CD4-positive, alpha-beta T cell (primary cell): ENCODE measurements around the gene MEF2A. TPM values are rescaled to one million over a fixed set of nuclear protein-coding genes. Genes with fewer than 3 reads are reported as not detected.

Experiments used
- ATAC-seq: fragments of 200-7000 bp; cut with Tn5 transposase; one replicate; pipeline ENCODE4 v1.10.0; 2022; ENCODE audit warnings: mild to moderate bottlenecking; ENCODE audit not compliant: poor library complexity
- CTCF ChIA-PET: fragments of 350-600 bp; sonication (Branson Sonifier 250); formaldehyde crosslinking; loops from one replicate; lab custom pipeline; 2021; ENCODE audit warnings: antibody characterized with exemption, inconsistent platforms; lab: Charles Lee
- POLR2A ChIA-PET: fragments of 350-600 bp; sonication (Branson Sonifier 250); formaldehyde crosslinking; loops from one replicate; lab custom pipeline; 2021; ENCODE audit warnings: antibody characterized with exemption, inconsistent platforms; lab: Charles Lee
- DNase-seq, 14 experiments: peaks; one replicate each; pipeline ENCODE4 v3.0.0-alpha.2; 2013 to 2020; ENCODE audit warnings: mixed read lengths in 2 of 14
- H3K27ac ChIP-seq, 2 donors: one replicate each; pipeline versions ENCODE4 v1.5.1 to v1.7.0; 2013; ENCODE audit warnings: low read length in 2 of 2, low read depth in 1 of 2, mild to moderate bottlenecking in 1 of 2
- H3K27me3 ChIP-seq, 2 experiments: 1 replicate in 1 of 2; 2 replicates in 1 of 2; pipeline versions ENCODE4 v1.6.1 to v1.7.0; 2013; ENCODE audit warnings: low read length in 2 of 2, control low read depth in 1 of 2, mild to moderate bottlenecking in 1 of 2, moderate library complexity in 1 of 2; ENCODE audit not compliant: insufficient read depth in 2 of 2, control insufficient read depth in 1 of 2
- H3K36me3 ChIP-seq: one replicate; pipeline ENCODE4 v1.6.1; 2013; ENCODE audit warnings: low read length, control low read depth; ENCODE audit not compliant: insufficient read depth
- H3K4me1 ChIP-seq: one replicate; pipeline ENCODE4 v1.6.1; 2013; ENCODE audit warnings: low read length, control low read depth; ENCODE audit not compliant: insufficient read depth
- H3K4me3 ChIP-seq: one replicate; pipeline ENCODE4 v1.5.1; 2013; ENCODE audit warnings: mild to moderate bottlenecking, low read length, moderate library complexity
- H3K9me3 ChIP-seq, 2 experiments: 1 replicate in 1 of 2; 2 replicates in 1 of 2; pipeline versions ENCODE4 v1.6.1 to v1.7.0; 2013; ENCODE audit warnings: low read length in 2 of 2, mild to moderate bottlenecking in 2 of 2, control low read depth in 1 of 2, moderate library complexity in 1 of 2; ENCODE audit not compliant: control insufficient read depth in 1 of 2, insufficient read depth in 1 of 2
- H3K27ac Mint-ChIP-seq: one replicate; pipeline ENCODE4 v1.8.0; 2020; ENCODE audit warnings: mixed read lengths
- H3K27me3 Mint-ChIP-seq: one replicate; pipeline ENCODE4 v1.8.0; 2021; ENCODE audit warnings: mixed read lengths
- H3K36me3 Mint-ChIP-seq: one replicate; pipeline ENCODE4 v1.8.0; 2021; ENCODE audit warnings: low read depth, mixed read lengths
- H3K4me1 Mint-ChIP-seq: one replicate; pipeline ENCODE4 v1.8.0; 2021; ENCODE audit warnings: low read depth, mixed read lengths
- H3K4me3 Mint-ChIP-seq: one replicate; pipeline ENCODE4 v1.8.0; 2020; ENCODE audit warnings: mild to moderate bottlenecking, mixed read lengths
- H3K9me3 Mint-ChIP-seq: one replicate; pipeline ENCODE4 v1.8.0; 2020; ENCODE audit warnings: mixed read lengths
- CTCF ChIP-seq: fragments of 200-600 bp; IDR thresholded peaks from one replicate; pipeline ENCODE4 v1.8.0; 2022; ENCODE audit warnings: antibody characterized with exemption, mild to moderate bottlenecking
- intact Hi-C, 2 experiments: fragments of 100-400 bp; cut with DNase I in 1 of 2; cut with micrococcal nuclease in 1 of 2; formaldehyde crosslinking; loops; one replicate each; pipeline versions ENCODE4 v1.15.1 to v1.9.0; 2023 to 2025; cut with DNase I, micrococcal nuclease
- total RNA-seq, 174 experiments: library from RNA in 2 of 174; stranded (reverse) in 2 of 174; gene quantifications; one replicate each; pipeline ENCODE4 v1.2.3 and lab custom pipeline; 2021 to 2026

Gene MEF2A
- total RNA-seq, 2 experiments from 2014 or later: 23.2 to 24.9 TPM

- Mint-ChIP-seq H3K4me3 (no peak overlapping the region), H3K36me3 (no peaks in the 10 kb centered on the region), H3K4me1 (peaks cover 13% of the 10 kb centered on the region), H3K27ac (no peak overlapping the region), H3K27me3 (no peaks in the 10 kb centered on the region), H3K9me3 (no peaks in the 10 kb centered on the region)
- ATAC-seq (no peak), DNase-seq (no peak)
- ChIA-PET CTCF (no interaction called here), POLR2A (no interaction called here)
- no peak overlapping the region for H3K27ac ChIP-seq
- TF ChIP-seq CTCF: no peak
- H3K27me3 ChIP-seq: no peaks in the 10 kb centered on the region
- H3K36me3 ChIP-seq: no peaks in the 10 kb centered on the region
- intact Hi-C loops: no loop called here
- peaks cover 8% of the 10 kb centered on the region for H3K4me1 ChIP-seq
- no peaks in the 10 kb centered on the region for H3K9me3 ChIP-seq
- H3K4me3 ChIP-seq: no peak overlapping the region
These were observed 7.7 kb upstream of the MEF2A start for GRCh38 chr15:99558084-99558483.

- Histone ChIP-seq H3K4me1 (peaks cover 8% of the 10 kb centered on the region), H3K4me3 (no peak overlapping the region), H3K27me3 (no peaks in the 10 kb centered on the region), H3K27ac (no peak overlapping the region), H3K9me3 (no peaks in the 10 kb centered on the region), H3K36me3 (no peaks in the 10 kb centered on the region)
- TF ChIP-seq CTCF: no peak
- CTCF ChIA-PET: no interaction called here
- Mint-ChIP-seq H3K9me3 (no peaks in the 10 kb centered on the region), H3K36me3 (no peaks in the 10 kb centered on the region), H3K4me1 (peaks cover 18% of the 10 kb centered on the region), H3K27ac (no peak overlapping the region), H3K27me3 (no peaks in the 10 kb centered on the region), H3K4me3 (no peak overlapping the region)
- POLR2A ChIA-PET: no interaction called here
- ATAC-seq (no peak), DNase-seq (no peak)
- intact Hi-C loops: no loop called here
These were observed 7.2 kb upstream of the MEF2A start for GRCh38 chr15:99558571-99558970.

- Histone ChIP-seq H3K27ac (no peak overlapping the region), H3K4me1 (peaks cover 18% of the 10 kb centered on the region), H3K9me3 (no peaks in the 10 kb centered on the region), H3K36me3 (no peaks in the 10 kb centered on the region), H3K27me3 (no peaks in the 10 kb centered on the region), H3K4me3 (no peak overlapping the region)
- intact Hi-C loops: loop anchor here in 1 of 2 experiments (5.0 to 10.0 kb wide), 3 partner anchors 363 to 1043 kb away; partner anchors contain the start of genes ADAMTS17, ASB7 and LINS1
- Mint-ChIP-seq H3K4me1 (peaks cover 34% of the 10 kb centered on the region), H3K4me3 (no peak overlapping the region), H3K27ac (no peak overlapping the region), H3K9me3 (no peaks in the 10 kb centered on the region), H3K36me3 (peaks cover 11% of the 10 kb centered on the region), H3K27me3 (no peaks in the 10 kb centered on the region)
- ChIA-PET CTCF (no interaction called here), POLR2A (interaction anchor here (1.2 to 1.8 kb wide), 4 partner anchors 85 to 171 kb away, joined by 3 to 4 read pairs (median 4); partner anchors contain the start of gene LYSMD4)
- no peak for TF ChIP-seq CTCF
- DNase-seq (no peak), ATAC-seq (no peak)
These were observed 4.1 kb upstream of the MEF2A start for GRCh38 chr15:99561476-99562230.
